EH (cell line): ENCODE data around the gene KLC4.

Experiments used
- DNase-seq: peaks from one replicate; pipeline ENCODE4 v3.0.0-alpha.2; 2015; ENCODE audit warnings: low read depth

Gene KLC4

DNA sequence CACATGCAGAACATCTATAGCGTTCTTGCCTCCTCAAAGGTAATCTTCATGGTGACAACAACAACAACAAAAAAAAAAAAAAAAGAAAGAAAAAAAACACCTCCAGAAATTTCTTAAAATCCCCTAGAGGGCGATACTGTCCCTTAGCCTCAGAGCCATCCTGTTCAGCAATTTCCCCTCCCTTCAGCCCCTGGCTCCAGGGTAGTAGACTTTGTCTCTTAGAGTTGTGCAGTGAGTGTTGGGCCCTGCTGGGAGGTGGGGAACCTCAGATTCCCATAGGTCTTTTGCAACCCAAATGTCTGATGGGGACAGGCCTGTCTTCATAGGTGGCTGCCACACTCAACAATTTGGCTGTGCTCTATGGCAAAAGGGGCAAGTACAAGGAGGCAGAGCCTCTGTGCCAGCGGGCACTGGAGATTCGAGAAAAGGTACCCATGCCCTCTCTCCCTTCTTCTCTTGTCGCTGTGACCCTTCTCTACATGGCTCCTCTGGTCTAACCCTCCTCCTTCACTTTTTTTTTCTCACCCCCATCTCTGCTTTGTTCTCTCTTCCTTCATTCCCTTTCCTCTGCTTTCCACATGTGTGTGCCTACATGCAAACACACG, 10.7 kb downstream of the KLC4 start:
- peak; percentile 77 for DNase-seq

DNA sequence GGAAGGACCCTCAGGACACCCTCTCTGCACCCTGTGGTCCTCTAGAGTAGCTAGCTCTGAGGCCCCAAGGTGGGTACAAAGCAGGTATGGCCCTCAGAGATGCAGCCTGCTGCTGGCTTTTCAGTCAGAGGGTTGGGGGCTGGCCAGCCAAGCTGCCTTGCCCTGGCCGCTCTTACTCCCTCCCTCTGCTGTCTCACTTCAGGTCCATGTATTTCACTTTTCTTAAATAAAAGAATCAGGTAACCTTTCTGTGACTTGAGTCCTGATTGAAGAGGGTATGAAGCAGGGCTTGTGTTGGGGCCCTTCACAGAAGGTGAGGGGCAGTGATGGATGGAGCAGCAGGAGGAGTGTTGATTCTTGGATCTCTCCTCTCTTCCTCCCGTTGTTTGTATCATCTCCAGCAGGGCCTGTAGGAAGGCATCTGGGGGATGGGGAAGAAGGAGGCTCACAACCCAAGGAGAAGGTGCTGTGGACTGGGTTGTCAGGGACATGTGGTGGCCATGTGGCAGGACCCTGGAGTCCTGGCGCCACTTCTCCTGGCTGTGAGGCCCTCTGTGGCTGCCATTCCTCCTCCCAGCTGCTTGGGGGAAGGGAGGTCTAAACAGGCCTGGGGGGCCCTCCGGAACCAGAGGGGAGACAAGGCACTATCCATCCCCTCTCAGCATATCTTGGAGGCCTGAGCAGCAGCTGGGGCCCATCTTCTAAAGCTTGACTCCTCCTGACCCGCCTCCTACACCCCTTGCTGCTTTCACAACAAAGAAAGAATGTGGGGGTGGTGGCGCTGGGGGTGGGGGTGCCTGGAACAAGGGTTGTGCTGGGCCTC, 15.6 kb downstream of the KLC4 start:
- DNase-seq, result peak; percentile 68

DNA sequence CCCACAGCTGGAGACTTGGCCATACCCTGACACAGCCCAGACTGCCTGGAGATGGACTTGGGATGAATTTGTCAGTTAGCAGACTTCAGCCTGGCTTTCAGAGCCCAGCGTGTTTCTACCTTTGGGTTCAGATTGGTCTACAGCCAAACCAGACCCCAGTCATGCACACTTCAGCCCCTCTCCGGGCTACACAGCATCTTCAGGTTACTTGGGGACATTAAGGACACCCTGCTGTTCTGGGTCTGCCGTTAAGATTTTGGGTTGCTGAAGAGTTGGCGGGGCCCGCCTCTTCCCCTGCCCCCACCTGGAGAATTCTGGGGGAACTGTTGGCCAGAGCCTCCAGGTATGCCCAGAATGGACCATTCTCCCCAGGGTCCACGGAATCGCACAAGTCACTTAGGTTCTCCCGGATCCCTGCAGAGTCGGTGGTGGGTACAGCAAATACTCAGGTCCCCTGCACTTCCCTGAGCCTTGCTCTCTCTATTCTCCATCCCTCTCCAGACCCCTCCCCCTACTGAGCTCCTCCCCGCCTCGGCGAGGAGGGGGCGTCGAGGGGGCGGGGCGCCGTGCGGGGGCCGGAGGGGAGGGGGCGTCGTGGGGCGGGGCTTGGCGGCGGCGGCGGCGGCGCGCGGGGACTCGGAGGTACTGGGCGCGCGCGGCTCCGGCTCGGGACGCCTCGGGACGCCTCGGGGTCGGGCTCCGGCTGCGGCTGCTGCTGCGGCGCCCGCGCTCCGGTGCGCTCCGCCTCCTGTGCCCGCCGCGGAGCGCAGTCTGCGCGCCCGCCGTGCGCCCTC, 16.4 kb downstream of the KLC4 start, which contains the start of gene PTK7:
Gene PTK7 (plus strand): TSS at position 645 of the 794 bp plus-strand sequence. CDS start 175 bp downstream, outside the sequence.
- DNase-seq, result peak; percentile 70

DNA sequence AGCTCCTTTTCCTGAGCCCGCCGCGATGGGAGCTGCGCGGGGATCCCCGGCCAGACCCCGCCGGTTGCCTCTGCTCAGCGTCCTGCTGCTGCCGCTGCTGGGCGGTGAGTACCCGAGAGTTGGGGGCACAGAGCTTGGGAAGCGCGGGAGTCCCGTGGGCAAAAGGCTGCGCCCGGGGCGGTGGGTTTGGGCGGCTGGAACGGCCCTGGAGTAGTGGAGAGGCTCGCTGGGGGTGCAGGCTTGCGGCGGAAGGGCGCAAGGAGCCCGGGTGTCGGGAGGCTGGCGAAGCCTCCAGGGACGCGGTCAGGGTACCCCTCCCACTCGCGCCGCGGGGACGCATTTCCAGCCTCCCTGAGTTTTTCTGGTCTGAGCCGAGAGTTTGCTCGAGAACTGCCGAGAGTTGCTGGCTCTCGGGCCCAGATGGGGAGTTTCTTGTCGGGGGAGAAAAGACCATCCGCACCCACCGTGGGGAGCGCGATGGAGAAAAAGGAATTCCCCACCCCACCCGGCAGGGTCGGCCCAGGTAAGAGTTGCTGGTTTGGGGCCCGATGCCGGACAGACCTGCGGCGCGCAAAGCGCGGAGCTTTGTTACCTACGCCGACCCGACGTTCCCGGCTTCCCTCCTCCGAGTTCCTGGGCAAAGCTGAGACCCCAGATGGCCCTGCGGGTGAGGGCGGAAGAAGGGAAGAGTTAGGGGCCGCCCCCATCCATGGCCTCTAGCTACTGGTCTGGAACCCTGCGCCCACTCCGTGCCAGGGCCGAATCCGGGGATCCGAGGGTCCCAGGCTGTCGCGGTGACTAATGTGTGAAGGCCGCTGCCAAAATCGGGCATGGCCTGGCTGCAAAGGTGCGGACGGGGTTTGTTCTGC, 17.3 kb downstream of the KLC4 start:
- peak; percentile 67 for DNase-seq

DNA sequence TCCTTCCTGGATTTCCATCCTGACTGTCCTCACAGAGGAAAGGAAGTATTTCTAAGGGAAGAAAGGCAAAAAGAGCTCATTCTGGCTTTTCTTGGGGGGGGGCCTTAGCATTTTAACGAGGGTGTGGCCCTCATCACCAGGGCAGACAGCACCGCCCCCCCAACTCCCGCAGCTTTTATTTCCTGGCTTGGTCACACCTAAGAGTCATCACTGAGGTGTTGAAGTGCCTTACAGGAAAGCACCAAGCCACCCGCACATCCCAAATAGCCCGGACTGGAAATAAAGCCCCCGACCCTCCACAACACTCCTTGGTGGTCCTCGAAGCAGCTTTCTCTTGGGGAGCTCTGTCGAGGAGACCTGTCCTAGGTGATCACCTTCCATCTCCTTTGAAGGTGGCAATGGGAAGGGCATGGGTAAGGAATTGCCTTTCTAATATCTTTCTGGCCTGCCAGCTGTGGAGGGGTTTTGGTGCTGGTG, 17.9 kb downstream of the KLC4 start:
- no peak for DNase-seq

DNA sequence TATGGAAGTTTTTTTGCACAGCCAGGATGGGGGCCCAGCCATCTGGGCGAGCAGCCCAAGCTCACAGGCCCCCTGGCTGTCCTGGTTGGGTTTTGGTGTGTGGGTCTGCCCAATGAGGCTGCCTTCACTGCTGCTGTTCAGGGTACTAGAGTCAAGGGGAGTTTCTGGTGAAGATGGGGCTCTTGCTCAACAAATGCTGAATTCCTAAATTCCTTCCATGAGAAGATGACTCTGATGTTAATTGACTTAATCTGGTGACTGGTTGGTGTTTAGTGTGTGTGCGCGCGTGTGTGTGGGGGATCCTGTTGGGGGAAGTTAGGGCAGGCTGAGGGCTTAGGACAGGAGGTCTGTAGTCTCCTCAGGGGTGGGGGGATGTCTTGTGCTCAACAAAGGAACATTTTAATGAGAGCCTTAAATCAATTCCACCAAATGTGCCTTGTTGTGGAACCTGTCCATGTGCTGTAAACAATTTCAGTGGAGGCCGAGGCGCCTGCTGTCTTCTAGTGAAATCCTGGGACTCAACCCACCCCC, 18.6 kb downstream of the KLC4 start:
- DNase-seq, result peak; percentile 91

DNA sequence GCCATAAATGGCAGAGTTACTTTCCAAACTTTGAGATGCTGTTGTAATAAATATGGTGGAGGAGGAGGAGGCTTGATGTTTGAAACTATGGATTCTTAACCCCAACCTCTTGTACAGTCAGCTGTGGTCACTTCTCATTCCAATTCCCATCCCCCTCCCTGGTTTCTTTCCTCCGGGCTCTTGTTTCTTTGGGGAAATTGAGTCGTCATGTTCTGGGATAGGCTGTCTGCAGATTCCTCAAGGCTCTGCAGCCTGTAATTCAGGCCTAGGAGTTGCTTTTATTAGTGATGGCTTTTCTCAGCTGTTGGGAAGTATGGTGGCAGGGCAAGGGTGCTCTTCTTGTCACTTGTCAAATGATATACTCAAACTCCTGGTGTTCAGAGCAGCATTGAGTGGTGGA, 19.3 kb downstream of the KLC4 start:
- DNase-seq, result peak; percentile 97

DNA sequence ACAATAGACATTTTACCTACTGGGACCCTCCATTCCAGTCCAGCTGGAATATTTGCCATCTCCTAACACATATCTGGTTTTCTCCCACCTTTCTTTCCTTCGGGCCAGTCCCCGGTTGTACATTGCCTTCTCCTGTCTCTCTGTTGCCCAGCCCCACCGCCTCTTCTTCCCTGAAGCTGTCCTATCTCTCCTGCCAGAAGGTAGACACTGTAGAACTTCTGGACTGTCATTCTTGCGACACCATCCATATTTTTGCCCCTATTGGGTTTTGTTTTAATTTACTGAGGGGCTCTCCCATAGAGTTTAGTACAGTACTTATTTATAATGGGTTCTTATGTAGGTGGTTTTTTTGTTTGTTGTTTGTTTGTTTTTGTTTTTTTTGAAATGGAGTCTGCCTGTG, 21.6 kb downstream of the KLC4 start:
- DNase-seq, result no peak

DNA sequence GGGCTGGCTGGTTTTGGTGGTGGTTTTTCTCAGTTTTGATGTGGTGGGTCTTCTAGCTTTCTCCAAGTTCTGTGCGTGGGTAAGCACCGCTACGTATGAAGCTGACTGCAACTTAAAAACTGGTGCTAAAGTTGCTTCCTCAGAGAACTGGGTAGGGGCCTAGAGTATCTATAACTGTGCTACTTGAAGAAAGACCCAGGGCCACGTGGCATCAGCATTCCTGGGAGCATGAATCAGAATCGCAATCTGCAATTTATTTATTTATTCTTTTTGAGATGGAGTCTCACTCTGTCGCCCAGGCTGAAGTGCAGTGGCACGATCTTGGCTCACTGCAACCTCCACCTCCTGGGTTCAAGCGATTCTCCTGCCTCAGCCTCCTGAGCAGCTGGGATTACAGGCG, 22.5 kb downstream of the KLC4 start:
- peak; percentile 75 for DNase-seq

DNA sequence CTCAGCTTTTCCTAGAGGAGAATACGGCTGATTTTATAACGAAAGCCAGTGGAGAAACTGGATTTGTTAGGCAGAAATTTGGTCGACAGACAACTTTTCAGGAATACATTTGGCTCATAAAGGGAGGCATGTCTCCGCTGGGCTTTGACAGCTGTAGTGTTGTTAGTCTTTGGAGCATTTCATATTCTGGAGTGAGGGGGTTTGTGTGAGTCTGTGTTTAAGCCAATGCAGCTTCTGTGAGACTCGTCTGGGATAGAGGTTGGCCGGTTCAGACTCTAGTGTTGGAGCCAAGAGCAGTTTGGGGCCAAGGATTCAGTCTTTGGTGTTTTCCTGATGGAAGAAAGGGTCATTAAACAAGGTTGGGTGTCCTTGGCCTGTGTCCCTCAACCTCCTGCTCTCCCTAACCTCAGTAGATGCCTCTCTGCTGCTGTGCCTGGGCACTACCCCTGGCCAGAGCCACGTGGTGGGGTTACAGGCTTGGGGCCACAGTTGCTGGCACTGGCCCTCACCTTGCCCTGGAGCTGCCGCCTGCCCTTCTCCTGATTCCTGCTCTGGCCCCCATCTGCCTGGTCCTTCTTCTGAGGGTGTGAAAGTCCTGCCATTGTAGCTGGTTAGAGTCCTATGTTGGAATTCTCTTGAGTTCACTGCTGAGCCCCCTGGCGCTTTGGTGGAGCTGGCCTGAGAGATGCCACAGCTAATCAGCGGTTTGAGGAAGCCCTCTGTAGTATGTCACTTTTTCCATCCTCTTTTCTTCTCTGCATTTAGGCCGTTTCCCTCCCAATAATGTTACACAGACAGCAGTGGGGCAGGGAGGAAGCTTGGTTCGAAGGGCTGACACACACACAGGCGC, 23.6 kb downstream of the KLC4 start:
- peak; percentile 52 for DNase-seq

DNA sequence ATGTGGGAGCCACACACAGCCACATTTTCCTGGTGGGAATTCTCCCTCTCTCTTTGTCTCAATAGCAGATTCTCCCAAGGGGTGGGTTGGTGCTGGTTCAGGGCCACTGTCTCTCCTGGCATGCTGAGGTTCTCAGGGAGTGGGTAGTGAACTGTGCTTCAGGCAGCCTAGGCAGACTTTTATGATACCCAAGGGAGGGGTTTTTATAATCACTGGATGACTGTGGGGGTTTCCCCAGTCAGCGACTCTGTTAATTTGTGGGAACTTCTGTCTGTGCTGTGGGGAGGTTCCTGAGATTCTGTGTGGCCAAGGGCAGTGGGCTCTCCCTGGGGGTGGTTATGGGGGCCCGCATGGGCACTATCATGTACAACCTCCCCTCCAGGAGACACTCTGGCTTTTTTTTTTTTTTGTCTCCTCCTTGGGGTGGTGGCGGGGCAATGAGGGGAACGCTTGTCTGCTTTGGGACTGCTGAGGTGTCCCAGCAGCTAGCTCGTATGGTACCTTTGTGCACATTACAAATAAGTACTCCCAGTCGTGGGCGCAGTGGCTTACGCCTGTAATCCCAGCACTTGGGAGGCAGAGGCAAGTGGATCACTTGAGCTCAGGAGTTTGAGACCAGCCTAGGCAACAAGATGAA, 26.7 kb downstream of the KLC4 start:
- no peak for DNase-seq

DNA sequence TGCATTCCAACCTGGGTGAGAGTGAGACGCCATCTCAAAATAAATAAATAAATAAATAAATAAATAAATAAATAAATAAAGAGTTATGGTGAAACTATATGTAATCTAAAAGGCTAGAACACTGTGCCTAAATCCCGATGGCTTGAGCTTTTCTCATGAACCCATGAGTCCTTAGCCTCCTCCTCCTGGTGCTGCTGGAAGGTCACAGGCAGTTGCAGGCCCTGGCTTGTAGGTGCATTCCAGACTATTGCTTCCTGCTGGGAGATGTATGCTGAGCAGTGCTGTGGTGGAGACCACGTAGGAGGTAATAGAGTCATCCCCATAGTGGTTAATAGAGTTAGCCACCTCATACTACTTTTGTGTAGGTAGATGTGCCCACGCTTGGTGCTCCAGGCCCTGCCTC, 29.2 kb downstream of the KLC4 start:
- peak; percentile 31 for DNase-seq

DNA sequence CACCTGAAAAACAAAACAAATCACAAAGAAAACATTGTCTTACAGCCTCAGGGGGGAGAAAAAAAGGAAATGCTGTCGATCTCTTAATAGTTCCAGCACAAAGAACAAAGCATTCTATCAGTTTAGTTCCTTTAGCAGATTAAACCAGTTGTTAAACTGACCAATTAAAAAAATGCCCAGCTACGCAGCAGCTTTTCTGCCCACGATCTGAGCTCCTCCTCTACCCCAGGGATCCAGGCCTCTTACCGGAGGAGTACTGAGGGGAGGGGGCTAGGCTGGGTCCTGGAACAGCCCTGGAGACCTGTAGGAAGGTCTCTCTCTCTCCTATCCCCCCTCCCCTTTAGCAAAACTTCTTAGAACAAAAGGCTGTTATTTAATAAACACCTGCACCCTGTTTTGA, 30.0 kb downstream of the KLC4 start:
- no peak for DNase-seq

DNA sequence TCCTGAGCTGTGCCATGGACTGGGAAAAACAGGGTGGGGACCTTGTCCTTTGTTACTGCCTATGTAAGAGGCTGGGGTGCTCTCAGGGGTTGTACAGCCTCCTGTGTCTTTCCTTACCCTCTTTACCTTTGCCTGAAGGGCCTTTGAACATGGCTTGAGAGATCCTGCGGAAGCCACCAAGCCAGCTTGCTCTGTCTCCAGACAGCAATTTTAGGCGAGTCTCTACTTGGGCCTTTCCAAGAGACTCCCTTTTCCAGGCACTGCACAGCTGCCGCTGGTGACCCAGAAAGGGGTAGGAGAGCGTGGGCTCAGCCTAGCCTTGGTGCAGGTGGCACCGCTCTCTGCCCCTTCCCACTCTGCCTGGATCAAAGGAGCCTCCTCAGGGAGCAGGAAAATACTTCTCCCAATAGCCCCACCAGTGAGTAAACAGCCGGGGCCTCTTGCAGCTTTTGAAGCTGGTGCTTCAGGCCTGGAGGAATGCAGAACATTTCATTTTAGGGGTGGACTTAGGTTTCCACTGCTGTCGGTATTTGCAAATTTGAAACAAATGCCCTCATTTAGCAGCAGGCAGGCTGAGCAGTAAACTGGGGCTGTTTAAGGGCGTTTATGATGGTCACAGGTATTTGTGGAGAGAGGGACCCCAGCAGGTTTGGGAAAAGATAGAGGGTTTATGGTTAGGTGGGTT, 30.6 kb downstream of the KLC4 start:
- peak; percentile 59 for DNase-seq

DNA sequence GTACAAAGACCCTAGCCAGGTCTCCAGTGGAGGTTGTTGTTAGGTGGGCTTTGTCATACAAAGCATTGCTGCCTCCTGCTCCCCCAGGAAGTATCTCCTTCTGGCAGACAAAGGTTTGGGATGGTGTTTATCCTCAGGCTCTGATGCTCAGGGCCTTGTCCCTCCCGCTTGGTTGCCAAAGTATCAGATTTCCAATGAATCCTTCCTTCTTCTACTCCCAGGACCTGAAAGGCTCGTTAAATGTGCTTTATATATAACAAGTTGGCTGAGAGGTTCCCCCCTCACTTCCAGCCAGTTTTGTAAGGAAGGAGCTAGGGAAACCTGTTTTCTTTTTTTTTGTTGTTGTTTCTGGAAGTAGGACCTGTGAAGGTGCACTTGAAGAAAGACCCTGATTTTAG, 31.1 kb downstream of the KLC4 start:
- DNase-seq, result peak; percentile 72

DNA sequence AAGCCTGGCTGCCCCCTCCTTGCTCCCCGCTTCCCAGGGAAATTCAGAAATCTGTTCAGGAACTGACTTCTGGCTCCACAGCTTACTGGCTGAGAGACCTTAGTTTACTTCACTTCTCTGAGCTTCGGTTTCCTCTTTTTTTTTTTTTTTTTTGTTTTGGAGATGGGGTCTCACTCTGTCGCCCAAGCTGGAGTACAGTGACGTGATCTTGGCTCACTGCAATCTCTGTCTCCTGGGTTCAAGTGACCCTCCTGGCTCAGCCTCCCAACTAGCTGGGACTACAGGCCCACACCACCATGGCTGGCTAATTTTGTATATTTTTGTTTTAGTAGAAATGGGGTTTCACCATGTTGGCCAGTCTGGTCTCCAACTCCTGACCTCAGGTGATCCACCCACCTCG, 31.6 kb downstream of the KLC4 start:
- no peak for DNase-seq

DNA sequence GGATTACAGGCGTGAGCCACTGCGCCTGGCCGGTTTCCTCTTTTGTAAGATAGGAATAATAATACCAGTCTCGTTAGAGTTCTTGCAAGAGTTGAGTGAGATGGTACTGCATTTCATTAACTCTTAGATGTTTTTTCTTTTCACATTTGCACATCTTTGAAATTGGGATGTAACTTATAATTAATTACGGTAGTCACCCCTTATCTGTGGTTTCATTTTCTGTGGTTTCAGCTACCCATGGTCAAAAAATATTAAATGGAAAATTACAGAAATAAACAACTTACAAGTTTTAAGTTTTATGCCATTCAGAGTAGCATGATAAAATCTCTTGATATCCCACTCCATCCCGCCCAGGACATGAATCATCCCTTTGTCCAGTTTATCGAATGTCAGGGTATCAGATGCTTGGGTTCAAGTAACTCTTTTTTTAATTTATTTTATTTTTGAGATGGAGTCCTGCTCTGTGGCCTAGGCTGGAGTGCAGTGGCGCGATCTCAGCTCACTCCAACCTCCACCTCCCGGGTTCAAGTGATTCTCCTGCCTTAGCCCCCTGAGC, 32.1 kb downstream of the KLC4 start:
- DNase-seq, result peak; percentile 33

DNA sequence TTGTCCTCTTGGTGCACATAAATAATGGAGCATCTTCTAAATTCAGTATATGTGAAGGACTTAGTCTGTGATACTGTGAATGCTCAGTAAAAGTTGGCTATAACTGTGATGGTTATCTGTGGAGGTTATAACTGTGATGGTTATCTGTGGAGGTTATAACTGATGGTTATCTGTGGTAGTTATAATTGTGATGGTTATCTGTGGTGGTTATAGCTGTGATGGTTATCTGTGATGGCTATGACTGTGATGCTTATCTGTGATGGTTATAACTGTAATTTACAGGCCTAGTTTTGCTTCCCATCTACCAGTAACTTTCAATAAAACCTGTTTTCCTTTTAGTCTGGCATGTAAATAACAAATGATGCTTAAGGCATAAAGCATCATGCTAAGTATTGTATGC, 33.2 kb downstream of the KLC4 start:
- DNase-seq, result no peak
